AG09309 (cell line): Measurements from ENCODE around the gene HSBP1L1.
"Not testable (repeated sequence)": the region's sequence is repeated elsewhere in the genome, so short reads cannot be mapped to it uniquely, and the experiment has no call there.

Experiments used
- DNase-seq: peaks from one replicate; pipeline ENCODE4 v3.0.0-alpha.2; 2010; ENCODE audit warnings: low read depth
- H3K4me3 ChIP-seq: 2 replicates; pipeline ENCODE4 v1.5.1; 2011; ENCODE audit warnings: mild to moderate bottlenecking, low read depth, low read length, moderate library complexity; ENCODE audit not compliant: control insufficient read depth
- CTCF ChIP-seq: IDR thresholded peaks from 2 replicates; pipeline ENCODE4 v1.5.1; 2011; ENCODE audit warnings: mild to moderate bottlenecking, low read depth, low read length, inconsistent platforms; ENCODE audit not compliant: insufficient read depth, control insufficient read depth; ENCODE audit errors: missing control alignments

Gene HSBP1L1

DNA sequence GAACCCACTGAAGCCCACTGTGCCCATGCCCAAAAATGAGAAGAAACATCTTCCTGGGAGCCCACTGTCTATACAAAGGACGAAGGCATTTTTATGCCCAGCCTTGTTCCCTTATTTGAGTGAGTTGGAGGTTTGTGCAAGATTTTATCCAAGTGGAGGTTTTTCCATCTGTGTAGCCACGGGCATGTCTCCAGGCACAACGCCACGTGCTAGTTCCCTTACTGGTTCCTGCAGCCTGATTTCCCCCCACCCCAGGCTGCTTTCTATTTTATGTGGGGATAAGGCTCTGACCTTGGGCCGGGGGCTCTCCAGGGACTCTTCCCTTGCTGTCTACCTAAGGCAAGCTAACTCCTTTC lies 46.1 kb downstream of the HSBP1L1 start:
- DNase-seq, result no peak
- H3K4me3 ChIP-seq, result peak overlapping the region; percentile 15
- no peak for TF ChIP-seq CTCF

GRCh38 chr18:80011496-80012137 lies 47.2 kb downstream of the HSBP1L1 start:
- not testable (repeated sequence) for H3K4me3 ChIP-seq, DNase-seq

GRCh38 chr18:80012714-80013113 lies 48.3 kb downstream of the HSBP1L1 start:
- no peak for TF ChIP-seq CTCF
- no peak for DNase-seq
- no peak overlapping the region for H3K4me3 ChIP-seq
